Osteocyte (in vitro differentiated cells): ENCODE data around the gene GEMIN7. TPM values are rescaled to one million over a fixed set of nuclear protein-coding genes. Genes with fewer than 3 reads are reported as not detected.

ENCODE experiments used
- DNase-seq: peaks from one replicate; pipeline ENCODE4 v3.0.0; 2021; ENCODE audit warnings: mixed read lengths; ENCODE audit not compliant: unreplicated experiment; ENCODE audit errors: extremely low spot score
- H3K27ac Mint-ChIP-seq: one replicate; pipeline ENCODE4 v1.8.0; 2021; ENCODE audit warnings: mild to moderate bottlenecking, mixed read lengths; ENCODE audit not compliant: unreplicated experiment
- H3K27me3 Mint-ChIP-seq: one replicate; pipeline ENCODE4 v1.8.0; 2021; ENCODE audit warnings: mixed read lengths; ENCODE audit not compliant: unreplicated experiment
- H3K36me3 Mint-ChIP-seq: one replicate; pipeline ENCODE4 v1.8.0; 2021; ENCODE audit warnings: mixed read lengths; ENCODE audit not compliant: unreplicated experiment
- H3K4me1 Mint-ChIP-seq: one replicate; pipeline ENCODE4 v1.8.0; 2021; ENCODE audit warnings: mixed read lengths; ENCODE audit not compliant: unreplicated experiment
- H3K4me3 Mint-ChIP-seq: one replicate; pipeline ENCODE4 v1.8.0; 2021; ENCODE audit warnings: mild to moderate bottlenecking, moderate library complexity, mixed read lengths; ENCODE audit not compliant: unreplicated experiment
- H3K9me3 Mint-ChIP-seq: one replicate; pipeline ENCODE4 v1.8.0; 2021; ENCODE audit warnings: mixed read lengths; ENCODE audit not compliant: unreplicated experiment
- total RNA-seq: library from RNA; stranded (reverse); gene quantifications from 2 replicates; pipeline ENCODE4 v1.2.1, GENCODE V29; 2021
- TF ChIP-seq, protein P1 (sequence below): fragments of 200-600 bp; sonication (generic); IDR thresholded peaks from 2 replicates; pipeline ENCODE4 v1.5.0; 2021; ENCODE audit warnings: antibody characterized with exemption, mild to moderate bottlenecking, moderate library complexity

GEMIN7 gene
- total RNA-seq, 1 donor from 2014 or later = 25.8 TPM

DNA sequence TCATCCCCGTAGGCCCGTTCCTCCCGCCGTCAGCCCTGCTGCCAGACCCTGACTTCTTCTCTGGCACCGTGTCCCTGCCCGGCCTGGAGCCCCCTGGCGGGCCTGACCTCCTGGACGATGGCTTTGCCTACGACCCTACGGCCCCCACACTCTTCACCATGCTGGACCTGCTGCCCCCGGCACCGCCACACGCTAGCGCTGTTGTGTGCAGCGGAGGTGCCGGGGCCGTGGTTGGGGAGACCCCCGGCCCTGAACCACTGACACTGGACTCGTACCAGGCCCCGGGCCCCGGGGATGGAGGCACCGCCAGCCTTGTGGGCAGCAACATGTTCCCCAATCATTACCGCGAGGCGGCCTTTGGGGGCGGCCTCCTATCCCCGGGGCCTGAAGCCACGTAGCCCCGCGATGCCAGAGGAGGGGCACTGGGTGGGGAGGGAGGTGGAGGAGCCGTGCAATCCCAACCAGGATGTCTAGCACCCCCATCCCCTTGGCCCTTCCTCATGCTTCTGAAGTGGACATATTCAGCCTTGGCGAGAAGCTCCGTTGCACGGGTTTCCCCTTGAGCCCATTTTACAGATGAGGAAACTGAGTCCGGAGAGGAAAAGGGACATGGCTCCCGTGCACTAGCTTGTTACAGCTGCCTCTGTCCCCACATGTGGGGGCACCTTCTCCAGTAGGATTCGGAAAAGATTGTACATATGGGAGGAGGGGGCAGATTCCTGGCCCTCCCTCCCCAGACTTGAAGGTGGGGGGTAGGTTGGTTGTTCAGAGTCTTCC lies 41.5 kb upstream of the GEMIN7 start:
- Mint-ChIP-seq H3K27me3 (no peaks in the 10 kb centered on the region), H3K4me1 (peaks cover 18% of the 10 kb centered on the region), H3K4me3 (peak overlapping the region; percentile 48), H3K27ac (peak overlapping the region; percentile 52), H3K36me3 (peaks cover 27% of the 10 kb centered on the region), H3K9me3 (no peaks in the 10 kb centered on the region)
- no peak for DNase-seq
- TF ChIP-seq, protein P1, sequence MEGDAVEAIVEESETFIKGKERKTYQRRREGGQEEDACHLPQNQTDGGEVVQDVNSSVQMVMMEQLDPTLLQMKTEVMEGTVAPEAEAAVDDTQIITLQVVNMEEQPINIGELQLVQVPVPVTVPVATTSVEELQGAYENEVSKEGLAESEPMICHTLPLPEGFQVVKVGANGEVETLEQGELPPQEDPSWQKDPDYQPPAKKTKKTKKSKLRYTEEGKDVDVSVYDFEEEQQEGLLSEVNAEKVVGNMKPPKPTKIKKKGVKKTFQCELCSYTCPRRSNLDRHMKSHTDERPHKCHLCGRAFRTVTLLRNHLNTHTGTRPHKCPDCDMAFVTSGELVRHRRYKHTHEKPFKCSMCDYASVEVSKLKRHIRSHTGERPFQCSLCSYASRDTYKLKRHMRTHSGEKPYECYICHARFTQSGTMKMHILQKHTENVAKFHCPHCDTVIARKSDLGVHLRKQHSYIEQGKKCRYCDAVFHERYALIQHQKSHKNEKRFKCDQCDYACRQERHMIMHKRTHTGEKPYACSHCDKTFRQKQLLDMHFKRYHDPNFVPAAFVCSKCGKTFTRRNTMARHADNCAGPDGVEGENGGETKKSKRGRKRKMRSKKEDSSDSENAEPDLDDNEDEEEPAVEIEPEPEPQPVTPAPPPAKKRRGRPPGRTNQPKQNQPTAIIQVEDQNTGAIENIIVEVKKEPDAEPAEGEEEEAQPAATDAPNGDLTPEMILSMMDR = no peak

DNA sequence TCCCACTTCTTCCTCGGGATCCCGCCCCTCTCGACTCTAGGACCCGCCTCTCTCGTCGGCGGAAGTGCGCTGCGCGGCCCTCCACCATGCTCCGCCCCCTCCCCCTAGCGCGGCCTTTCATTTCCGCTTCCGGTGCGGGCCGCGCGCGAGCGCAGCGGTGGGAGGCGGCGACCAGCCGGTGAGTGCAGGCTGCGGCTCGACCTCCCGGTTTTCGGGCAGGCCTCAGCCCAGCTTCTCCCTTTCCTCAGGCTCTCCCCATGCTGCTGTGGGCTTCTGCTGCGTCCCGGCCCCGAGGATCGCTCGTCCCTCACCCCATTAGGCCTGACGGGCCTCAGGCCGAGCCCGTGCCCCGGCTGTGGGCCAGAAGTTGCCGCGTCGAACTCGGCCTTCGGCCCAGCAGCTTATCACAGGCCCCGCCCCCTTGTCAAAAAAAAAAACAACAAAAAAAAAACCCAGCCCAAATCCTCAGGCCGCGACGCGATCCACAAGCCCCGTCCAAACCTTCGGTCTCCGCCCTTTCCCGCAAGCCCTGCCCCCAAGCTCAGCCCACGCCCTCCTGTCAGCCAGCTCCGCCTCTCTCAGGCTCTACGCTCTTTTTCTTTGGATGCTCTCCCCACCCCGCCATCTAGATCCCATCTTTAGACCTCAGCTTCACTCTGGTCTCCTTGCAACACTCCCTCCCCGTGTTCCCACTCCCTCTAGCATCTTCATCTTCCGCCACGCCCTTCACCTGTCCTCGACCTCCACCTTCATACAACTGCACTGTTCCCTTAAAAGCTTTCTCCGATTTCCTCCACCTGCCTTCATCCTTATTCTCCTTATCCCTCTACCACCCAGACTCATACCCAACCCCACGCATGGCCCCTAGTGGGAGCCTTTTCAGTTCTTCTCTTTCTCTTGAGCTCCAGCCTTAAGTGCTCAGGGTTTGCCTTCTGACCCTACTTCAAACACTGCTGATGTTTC lies 39.8 kb upstream of the GEMIN7 start, which contains the start of gene CLASRP:
TSS of gene CLASRP (plus strand) at position 115 of the 963 bp plus-strand sequence. CDS start 1,168 bp downstream, outside the sequence.
- TF ChIP-seq, protein P1 = no peak
- Mint-ChIP-seq H3K27ac (peak within 1 kb of the TSS; percentile 97), H3K4me3 (peak within 1 kb of the TSS; percentile 99), H3K27me3 (no peaks in the 10 kb centered on the region), H3K36me3 (peaks cover 24% of the 10 kb centered on the region), H3K4me1 (peaks cover 18% of the 10 kb centered on the region), H3K9me3 (no peaks in the 10 kb centered on the region)
- peak; percentile 96 for DNase-seq

DNA sequence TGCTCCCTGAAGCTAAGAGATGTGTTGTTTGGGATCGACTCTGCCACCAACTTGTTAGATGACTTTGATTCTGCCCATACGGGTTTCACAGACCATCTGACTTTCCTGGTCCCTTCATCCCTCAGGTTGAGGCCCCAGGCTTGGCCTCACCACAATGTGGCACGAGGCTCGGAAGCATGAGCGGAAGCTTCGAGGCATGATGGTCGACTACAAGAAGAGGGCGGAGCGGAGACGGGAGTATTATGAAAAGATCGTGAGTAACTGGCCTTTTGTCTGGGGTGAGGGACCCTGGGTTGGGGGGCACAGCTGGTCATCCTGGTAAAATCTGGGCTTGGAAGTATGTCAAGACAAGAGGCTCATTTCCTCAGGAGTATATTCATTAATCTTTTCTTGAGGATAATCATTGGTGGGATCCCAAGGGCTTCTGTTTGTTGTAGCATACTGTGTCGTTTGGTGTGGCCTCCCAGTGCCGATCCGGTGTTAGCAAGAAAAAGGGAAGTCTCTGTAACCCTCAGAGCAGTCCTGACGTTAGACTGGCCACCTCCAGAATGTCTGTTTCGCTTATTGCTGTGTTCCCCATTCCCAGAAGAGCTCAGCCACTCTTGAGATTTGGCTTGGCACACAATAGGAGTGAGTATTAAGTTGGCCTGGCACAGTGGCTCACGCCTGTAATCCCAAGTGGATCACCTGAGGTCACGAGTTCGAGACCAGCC lies 38.8 kb upstream of the GEMIN7 start:
- Mint-ChIP-seq H3K4me1 (peaks cover 18% of the 10 kb centered on the region), H3K27ac (no peak overlapping the region), H3K9me3 (no peaks in the 10 kb centered on the region), H3K4me3 (peak overlapping the region; percentile 99), H3K36me3 (peaks cover 27% of the 10 kb centered on the region), H3K27me3 (no peaks in the 10 kb centered on the region)
- DNase-seq = no peak
- TF ChIP-seq, protein P1 = no peak

DNA sequence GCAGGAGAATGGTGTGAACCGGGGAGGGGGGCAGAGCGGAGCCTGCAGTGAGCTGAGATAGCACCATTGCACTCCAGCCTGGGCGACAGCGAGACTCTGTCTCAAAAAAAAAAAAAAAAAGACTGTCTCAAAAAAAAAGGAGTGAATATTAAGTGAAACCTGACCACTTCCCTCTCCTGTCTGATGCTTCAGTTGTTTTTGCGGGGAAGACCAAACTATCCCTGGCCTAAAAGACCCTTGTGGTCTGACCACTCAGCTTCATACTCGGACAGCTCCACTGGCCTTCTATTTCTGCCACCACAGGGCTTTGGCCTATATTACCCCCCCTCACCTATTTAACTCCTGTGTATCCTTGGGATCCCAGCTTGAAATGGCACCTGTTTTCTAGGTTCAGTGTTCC lies 37.9 kb upstream of the GEMIN7 start:
- Mint-ChIP-seq H3K27ac (no peak overlapping the region), H3K4me3 (peak overlapping the region; percentile 56), H3K9me3 (no peaks in the 10 kb centered on the region), H3K36me3 (peaks cover 30% of the 10 kb centered on the region), H3K27me3 (no peaks in the 10 kb centered on the region), H3K4me1 (peaks cover 18% of the 10 kb centered on the region)
- TF ChIP-seq, protein P1 = no peak
- DNase-seq = no peak
